DOHH2 (cell line): ENCODE data around the gene CERCAM.

Experiments used
- H3F3A ChIP-seq: fragments of 200-600 bp; sonication (generic), shearing (Covaris generic); 2 replicates; pipeline ENCODE4 v1.6.0; 2016; ENCODE audit warnings: antibody characterized with exemption, mild to moderate bottlenecking; ENCODE audit not compliant: control insufficient read depth, insufficient read depth
- H3K27ac ChIP-seq: fragments of 200-600 bp; sonication (generic); 2 replicates; pipeline ENCODE4 v1.5.1; 2014; ENCODE audit warnings: low read depth, mild to moderate bottlenecking, low read length, moderate library complexity
- H3K27me3 ChIP-seq: fragments of 200-600 bp; sonication (generic); 2 replicates; pipeline ENCODE4 v1.6.1; 2014; ENCODE audit warnings: mild to moderate bottlenecking, low read length, mixed read lengths; ENCODE audit not compliant: control insufficient read depth
- H3K36me3 ChIP-seq: fragments of 200-600 bp; sonication (generic); 2 replicates; pipeline ENCODE4 v1.6.1; 2014; ENCODE audit warnings: mild to moderate bottlenecking, low read length, moderate library complexity, mixed read lengths; ENCODE audit not compliant: control insufficient read depth
- H3K4me1 ChIP-seq: fragments of 200-600 bp; sonication (generic); 2 replicates; pipeline ENCODE4 v1.6.1; 2014; ENCODE audit warnings: mild to moderate bottlenecking, low read length, mixed read lengths; ENCODE audit not compliant: control insufficient read depth
- H3K4me2 ChIP-seq: fragments of 200-600 bp; sonication (generic); 2 replicates; pipeline ENCODE4 v1.6.0; 2014; ENCODE audit warnings: mild to moderate bottlenecking, low read length, moderate library complexity
- H3K4me3 ChIP-seq: fragments of 200-600 bp; sonication (generic); 2 replicates; pipeline ENCODE4 v1.5.1; 2014; ENCODE audit warnings: mild to moderate bottlenecking, low read length, mixed read lengths
- H3K79me2 ChIP-seq: fragments of 200-600 bp; sonication (generic); 2 replicates; pipeline ENCODE4 v1.6.1; 2014; ENCODE audit warnings: mild to moderate bottlenecking, low read length, mixed read lengths; ENCODE audit not compliant: control insufficient read depth
- H3K9me2 ChIP-seq: fragments of 200-600 bp; sonication (generic); replicated peaks from 2 replicates; pipeline ENCODE4 v1.6.1; 2014; ENCODE audit warnings: mild to moderate bottlenecking, low read length, mixed read lengths; ENCODE audit not compliant: control insufficient read depth
- H3K9me3 ChIP-seq: fragments of 200-600 bp; sonication (generic); 2 replicates; pipeline ENCODE4 v1.6.1; 2014; ENCODE audit warnings: antibody characterized with exemption, low read length, mixed read lengths; ENCODE audit not compliant: control insufficient read depth, insufficient read depth
- H4K20me1 ChIP-seq: fragments of 200-600 bp; sonication (generic); 2 replicates; pipeline ENCODE4 v1.6.0; 2014; ENCODE audit warnings: low read depth, mild to moderate bottlenecking, antibody characterized with exemption, low read length, moderate library complexity; ENCODE audit not compliant: control insufficient read depth, insufficient read depth
- CTCF ChIP-seq: fragments of 200-600 bp; sonication (generic); IDR thresholded peaks from one replicate; pipeline ENCODE4 v1.5.1; 2014; ENCODE audit warnings: antibody characterized with exemption, mild to moderate bottlenecking, low read depth, low read length; ENCODE audit not compliant: poor library complexity, severe bottlenecking
- EZH2phosphoT487 ChIP-seq: fragments of 200-600 bp; sonication (generic); IDR thresholded peaks from 2 replicates; pipeline ENCODE4 v1.6.1; 2017; ENCODE audit warnings: borderline replicate concordance, mild to moderate bottlenecking, antibody characterized with exemption, low read length, moderate library complexity, mixed read lengths

Gene CERCAM

DNA sequence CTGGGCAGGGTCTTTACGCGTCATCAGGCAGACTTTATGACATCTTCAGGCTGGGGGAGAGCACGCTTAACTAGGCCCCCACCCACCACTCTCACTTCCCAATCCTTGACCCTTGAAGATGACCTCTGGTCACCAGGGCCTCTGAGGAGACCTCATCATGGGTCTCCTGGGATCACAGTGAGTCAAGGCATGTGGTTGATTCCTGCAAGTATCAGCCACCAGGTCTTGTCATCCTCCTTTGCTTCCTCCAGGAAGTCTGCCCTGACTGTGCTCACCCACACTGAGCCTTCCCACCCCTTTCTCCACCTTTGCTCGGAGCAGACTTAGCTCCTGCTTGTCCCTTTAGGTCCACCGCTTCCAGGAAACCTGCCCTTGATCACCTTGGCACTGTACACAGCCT is 52.4 kb downstream of the CERCAM start:
- Histone ChIP-seq H3K4me3 (no peak overlapping the region), H3K36me3 (peaks cover 42% of the 10 kb centered on the region), H3K9me2 (no peaks in the 10 kb centered on the region), H3K4me2 (no peak overlapping the region), H3K79me2 (no peaks in the 10 kb centered on the region), H3K27ac (no peak overlapping the region), H4K20me1 (no peaks in the 10 kb centered on the region), H3K9me3 (no peaks in the 10 kb centered on the region), H3K4me1 (peaks cover 5% of the 10 kb centered on the region), H3K27me3 (no peaks in the 10 kb centered on the region), H3F3A (no peaks in the 10 kb centered on the region)
- TF ChIP-seq EZH2phosphoT487 (no peak), CTCF (no peak)

DNA sequence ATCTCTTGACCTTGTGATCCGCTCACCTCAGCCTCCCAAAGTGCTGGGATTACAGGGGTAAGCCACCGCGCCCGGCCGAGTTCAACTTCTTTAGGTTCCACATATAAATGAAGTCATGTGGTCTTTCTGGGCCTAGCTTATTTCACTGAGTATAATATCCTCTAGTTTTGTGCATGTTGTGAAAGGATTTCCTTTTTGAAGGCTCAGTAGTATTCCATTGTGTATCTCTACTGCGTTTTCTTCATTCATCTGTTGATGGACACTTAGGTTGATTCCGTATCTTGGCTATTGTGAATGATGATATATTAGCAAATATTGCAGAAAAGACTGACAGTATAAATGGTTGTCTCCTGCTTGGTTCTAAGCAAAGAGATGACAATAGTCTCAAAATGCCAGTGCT is 55.2 kb downstream of the CERCAM start:
- Histone ChIP-seq H3K9me3 (no peaks in the 10 kb centered on the region), H3K36me3 (peaks cover 53% of the 10 kb centered on the region), H3K27ac (no peak overlapping the region), H3K27me3 (no peaks in the 10 kb centered on the region), H3K79me2 (no peaks in the 10 kb centered on the region), H3K4me1 (no peaks in the 10 kb centered on the region), H3K4me3 (no peak overlapping the region), H4K20me1 (no peaks in the 10 kb centered on the region), H3K9me2 (no peaks in the 10 kb centered on the region), H3F3A (no peaks in the 10 kb centered on the region), H3K4me2 (no peak overlapping the region)
- TF ChIP-seq EZH2phosphoT487, result no peak
- TF ChIP-seq CTCF, result no peak

- Histone ChIP-seq H3K36me3 (peaks cover 57% of the 10 kb centered on the region), H3K4me1 (no peaks in the 10 kb centered on the region), H3K79me2 (no peaks in the 10 kb centered on the region), H3K9me2 (no peaks in the 10 kb centered on the region), H4K20me1 (no peaks in the 10 kb centered on the region), H3K9me3 (no peaks in the 10 kb centered on the region), H3K27me3 (no peaks in the 10 kb centered on the region), H3K4me3 (no peak overlapping the region), H3K27ac (no peak overlapping the region), H3K4me2 (no peak overlapping the region), H3F3A (no peaks in the 10 kb centered on the region)
- no peak for TF ChIP-seq EZH2phosphoT487
- no peak for TF ChIP-seq CTCF
Measured at GRCh38 chr9:128479262-128479661, 58.6 kb downstream of the CERCAM start.

DNA sequence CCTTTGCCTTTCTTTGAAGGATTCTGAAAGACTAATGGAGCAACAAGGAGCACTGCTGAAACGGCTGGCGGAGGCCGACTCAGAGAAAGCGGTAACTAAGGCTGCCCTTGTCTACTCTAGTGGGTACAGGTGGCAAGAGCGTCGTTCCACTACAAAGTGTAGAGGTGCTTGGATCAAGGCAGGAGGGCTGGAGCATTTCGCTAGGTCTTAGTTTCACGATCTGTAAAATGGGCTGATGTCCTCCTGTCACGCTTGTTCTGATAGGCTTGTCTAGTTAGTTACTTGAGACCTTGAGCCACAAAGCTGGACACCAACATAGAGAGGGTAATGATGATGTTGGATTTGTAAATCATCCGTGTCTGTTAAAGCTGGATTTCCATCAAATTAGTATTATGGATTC is 60.9 kb downstream of the CERCAM start:
- no peaks in the 10 kb centered on the region for H3K79me2 ChIP-seq
- no peak overlapping the region for H3K27ac ChIP-seq
- H3F3A ChIP-seq, result no peaks in the 10 kb centered on the region
- no peaks in the 10 kb centered on the region for H3K27me3 ChIP-seq
- peaks cover 66% of the 10 kb centered on the region for H3K36me3 ChIP-seq
- H3K4me3 ChIP-seq, result no peak overlapping the region
- H3K4me2 ChIP-seq, result no peak overlapping the region
- no peaks in the 10 kb centered on the region for H3K9me3 ChIP-seq
- TF ChIP-seq CTCF (no peak), EZH2phosphoT487 (no peak)
- no peaks in the 10 kb centered on the region for H4K20me1 ChIP-seq
- no peaks in the 10 kb centered on the region for H3K4me1 ChIP-seq
- H3K9me2 ChIP-seq, result no peaks in the 10 kb centered on the region
